ENCODE data around the gene SUSD4. TPM values are rescaled to one million over a fixed set of nuclear protein-coding genes. Genes with fewer than 3 reads are reported as not detected.
A peak's percentile ranks its signal among the peaks of the same experiment; 100 is the strongest.

The SUSD4 gene
- total RNA-seq, 1 donor from 2014 or later: 2.0 TPM

GRCh38 chr1:223363057-223363855 is 720 bp downstream of the SUSD4 start:
- peak; percentile 80 for DNase-seq (ENCODE audit: low read depth)

DNA sequence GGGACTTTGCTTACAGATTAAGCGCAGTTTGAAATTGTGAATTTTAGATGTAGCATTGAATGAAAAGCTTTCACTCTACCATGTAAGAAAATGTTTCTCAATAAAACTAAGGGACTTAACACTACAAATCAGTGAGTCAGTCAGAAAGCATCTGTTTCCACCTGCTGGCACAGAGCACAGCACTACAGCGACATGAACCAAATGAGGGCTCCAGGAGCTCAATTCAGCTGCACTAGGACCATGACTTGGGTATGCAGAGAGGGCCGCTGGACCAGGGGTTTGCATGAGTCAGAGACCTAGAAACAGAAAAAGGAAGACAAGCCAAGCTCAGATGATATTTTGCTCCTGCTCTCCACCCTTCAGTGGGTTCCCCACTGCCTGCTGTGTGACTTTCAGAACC is 5.2 kb downstream of the SUSD4 start:
- DNase-seq (ENCODE audit: low read depth): no peak

- DNase-seq (ENCODE audit: low read depth): no peak
Observed at GRCh38 chr1:223355699-223356098, 8.3 kb downstream of the SUSD4 start.

GRCh38 chr1:223353939-223354338 is 10.0 kb downstream of the SUSD4 start:
- no peak for DNase-seq (ENCODE audit: low read depth)

GRCh38 chr1:223352944-223353343 is 11.0 kb downstream of the SUSD4 start:
- DNase-seq (ENCODE audit: low read depth): no peak

GRCh38 chr1:223350361-223350908 is 13.5 kb downstream of the SUSD4 start:
- peak; percentile 37 for DNase-seq (ENCODE audit: low read depth)

DNA sequence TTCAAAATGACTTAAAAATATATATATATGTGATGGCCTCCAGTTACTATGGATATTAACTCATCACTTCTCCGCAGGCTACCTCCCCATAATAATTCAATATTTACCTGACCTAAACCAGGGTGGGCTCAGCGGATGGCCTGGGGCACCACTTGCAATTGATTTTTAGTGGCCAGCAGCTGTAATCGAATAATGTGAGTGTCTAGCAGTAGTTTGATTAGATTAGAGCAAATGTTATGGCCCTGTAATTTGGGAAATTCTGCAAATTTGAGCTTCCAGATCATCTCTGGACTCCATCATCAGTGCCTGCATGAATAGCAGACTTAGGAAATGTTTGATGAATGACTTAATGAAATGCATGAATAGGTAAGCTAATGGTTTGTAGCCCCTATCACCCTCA is 14.7 kb downstream of the SUSD4 start:
- no peak for DNase-seq (ENCODE audit: low read depth)

- no peak for DNase-seq (ENCODE audit: low read depth)
Observed at GRCh38 chr1:223348439-223348838, 15.5 kb downstream of the SUSD4 start.

DNA sequence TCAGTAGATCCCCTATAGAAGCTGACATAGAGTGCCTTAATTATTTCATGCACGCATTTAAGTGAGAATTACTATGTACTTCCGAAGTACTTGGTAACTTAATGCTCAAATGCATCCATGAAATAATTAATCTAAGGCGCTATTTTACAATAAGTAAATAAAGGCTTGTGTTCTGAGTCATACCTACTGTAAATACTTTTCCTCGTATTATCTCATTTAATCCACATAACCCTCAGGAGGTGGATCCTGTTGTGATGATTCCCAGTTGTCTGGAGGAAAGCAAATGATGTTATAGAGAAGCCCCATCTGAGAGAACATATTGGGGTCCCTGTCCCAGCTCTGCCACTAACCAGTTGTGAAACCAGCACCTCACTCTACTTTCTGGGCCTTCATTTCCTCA is 16.4 kb downstream of the SUSD4 start:
- no peak for DNase-seq (ENCODE audit: low read depth)

DNA sequence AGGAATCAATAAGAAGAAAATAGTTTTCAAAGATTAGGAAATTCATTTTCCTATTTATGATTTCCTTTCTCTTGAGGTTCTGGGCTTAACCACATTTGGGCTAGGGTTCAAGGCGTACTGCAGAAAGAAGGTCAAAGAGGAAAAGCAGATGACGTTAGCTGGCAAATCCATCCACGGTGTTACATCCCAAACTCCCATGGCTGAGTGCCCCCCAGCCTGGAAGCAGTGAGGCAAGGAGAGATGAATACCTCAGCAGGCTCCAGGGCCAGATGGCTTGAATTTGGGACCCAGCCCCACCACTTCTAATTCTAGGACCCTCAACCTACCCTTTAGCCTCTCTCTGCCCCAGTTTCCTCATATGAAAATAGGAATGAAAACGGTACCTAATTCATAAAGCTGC is 17.7 kb downstream of the SUSD4 start:
- no peak for DNase-seq (ENCODE audit: low read depth)

DNA sequence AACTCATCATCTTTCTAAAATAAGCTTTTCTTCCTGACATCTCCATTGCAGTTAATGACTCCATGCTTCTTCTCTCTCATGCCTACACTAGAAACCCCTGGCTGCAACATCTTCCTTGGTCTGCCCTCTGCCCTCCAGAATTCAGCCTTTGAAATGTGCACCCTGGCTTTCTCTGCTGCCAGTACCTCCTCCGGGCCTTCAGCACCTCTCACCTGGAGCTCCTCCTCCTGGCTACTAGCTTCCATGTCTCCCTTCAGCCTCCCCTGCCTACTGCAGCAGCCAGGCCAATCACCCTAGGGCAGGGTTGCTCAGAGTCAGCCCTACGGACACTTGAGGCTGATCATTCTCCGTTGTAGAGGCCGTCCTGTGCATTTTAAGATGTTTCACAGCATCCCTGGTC is 18.3 kb downstream of the SUSD4 start:
- no peak for DNase-seq (ENCODE audit: low read depth)

DNA sequence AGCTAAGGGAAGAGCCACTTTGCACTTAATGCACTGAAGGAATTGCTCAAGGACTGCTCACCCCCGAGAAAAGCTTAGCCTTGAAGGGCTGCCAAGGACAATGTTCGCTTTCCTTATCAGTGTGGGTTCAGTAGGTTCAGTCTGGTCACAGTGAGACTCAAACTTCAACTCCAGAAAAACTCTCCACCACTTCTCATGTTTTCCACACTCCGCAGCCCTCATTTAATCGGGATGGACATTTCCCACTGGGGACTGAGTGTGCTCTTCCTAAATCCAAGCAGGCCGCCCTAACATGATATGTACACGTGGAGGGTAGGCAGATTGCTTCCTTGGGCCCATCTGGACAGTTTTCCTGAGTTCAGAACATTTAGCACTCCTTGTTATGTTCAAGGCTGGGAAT is 19.5 kb downstream of the SUSD4 start:
- no peak for DNase-seq (ENCODE audit: low read depth)

DNA sequence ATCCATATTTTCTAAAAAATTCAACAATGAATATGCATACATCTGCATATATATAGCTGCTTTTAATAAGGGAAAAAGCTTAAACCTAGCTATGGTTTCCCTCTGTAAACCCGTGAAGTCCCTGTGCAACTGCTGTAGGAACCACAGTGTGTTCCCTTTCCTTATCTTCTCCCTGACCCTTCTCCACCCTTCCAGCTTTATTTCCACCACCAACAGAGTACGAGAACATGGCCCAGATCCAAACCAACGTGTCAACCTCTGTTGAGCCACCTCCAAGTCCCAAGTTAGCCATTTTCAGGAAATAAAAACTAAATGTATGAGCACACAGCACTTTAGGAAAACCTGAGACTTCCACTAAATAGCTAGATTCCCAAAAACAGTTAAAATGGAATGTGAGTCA is 20.3 kb downstream of the SUSD4 start:
- no peak for DNase-seq (ENCODE audit: low read depth)

- peak; percentile 83 for DNase-seq (ENCODE audit: low read depth)
Observed at GRCh38 chr1:223341121-223341520, 22.9 kb downstream of the SUSD4 start.

GRCh38 chr1:223340637-223341036 is 23.3 kb downstream of the SUSD4 start:
- DNase-seq (ENCODE audit: low read depth): no peak

DNA sequence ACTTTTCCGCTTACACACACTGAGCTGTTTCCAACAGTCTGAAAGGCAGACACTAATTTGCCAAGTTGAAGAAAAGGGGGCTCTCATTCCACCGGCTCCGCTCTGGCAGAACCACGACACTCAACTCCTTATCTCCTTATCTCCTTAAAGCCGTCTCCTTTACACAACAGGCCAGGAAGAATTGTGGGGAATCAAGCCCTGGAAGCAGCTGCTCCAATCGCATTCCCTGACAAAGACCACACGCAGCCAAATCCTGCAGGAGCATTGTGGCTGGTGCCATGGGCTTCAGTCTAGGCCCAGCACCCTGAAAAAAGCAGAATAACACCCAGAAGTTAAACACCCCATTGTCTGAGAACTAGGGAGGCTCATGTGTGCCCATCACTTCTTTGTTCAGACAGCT is 24.1 kb downstream of the SUSD4 start:
- DNase-seq (ENCODE audit: low read depth): no peak

DNA sequence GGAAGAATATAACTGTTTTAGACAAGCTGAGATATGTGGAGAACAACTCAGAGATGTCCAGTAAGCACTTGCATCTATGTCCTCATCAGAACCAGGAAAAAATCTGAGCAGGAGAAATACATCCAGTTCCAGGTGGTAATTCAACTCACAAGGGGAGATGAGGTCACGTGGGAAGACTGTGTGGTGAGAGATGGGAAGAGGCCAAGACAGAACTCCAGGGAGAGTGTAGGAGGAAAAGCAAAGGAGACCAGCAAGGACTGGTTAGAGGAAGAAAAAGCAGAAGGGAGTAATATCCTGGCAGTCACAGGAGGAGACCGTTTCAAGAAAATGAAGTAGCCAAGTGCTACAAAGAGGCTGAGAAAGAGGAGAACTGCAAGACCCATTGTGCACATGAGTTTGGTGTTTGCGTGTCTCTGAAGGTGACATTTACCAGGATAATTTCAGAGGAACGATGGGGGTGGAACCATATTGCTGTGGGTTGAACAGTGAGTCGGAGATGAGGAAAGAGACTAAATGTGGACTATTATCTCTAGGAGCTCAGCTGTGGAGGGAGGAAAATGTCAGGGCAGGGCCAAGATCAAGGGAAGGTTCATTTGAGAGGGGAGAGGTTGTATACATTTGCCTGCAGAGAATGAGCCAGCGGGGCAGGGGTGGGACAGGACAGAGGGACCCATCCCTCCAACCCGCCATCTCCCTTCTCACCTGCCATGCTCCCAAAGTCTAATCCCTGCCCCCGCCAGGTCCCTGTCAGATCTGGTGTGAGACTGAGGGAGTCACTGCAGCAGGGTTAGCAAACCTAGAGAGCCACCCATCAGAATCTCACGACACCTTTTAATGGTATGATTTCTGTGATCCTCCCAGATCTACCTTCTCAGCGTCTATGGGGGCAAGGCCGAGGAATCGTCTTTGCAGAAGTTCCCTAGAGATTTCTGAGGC is 24.9 kb downstream of the SUSD4 start:
- DNase-seq (ENCODE audit: low read depth): peak; percentile 35

GRCh38 chr1:223337174-223337869 is 26.7 kb downstream of the SUSD4 start:
- DNase-seq (ENCODE audit: low read depth): no peak

DNA sequence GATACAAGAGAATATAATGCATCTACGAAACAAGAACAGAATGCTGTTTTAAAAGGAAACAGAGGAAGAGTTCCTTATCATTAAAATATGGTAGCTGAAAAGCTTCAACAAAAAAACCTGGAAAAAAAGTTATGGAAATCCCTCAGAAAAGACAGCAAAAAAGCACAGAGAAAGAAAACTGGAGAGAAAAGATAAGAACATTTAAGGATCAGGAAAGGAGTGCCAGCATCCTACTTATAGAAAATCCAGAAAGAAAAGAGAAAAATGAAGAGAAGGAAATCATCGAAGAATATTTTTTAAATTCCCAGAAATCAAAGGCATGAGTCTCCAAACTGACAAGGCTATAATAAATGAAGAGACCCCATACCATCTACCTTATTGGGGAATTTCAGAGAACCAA is 29.8 kb downstream of the SUSD4 start:
- DNase-seq (ENCODE audit: low read depth): no peak

GRCh38 chr1:223332997-223333396 is 31.0 kb downstream of the SUSD4 start:
- no peak for DNase-seq (ENCODE audit: low read depth)

DNA sequence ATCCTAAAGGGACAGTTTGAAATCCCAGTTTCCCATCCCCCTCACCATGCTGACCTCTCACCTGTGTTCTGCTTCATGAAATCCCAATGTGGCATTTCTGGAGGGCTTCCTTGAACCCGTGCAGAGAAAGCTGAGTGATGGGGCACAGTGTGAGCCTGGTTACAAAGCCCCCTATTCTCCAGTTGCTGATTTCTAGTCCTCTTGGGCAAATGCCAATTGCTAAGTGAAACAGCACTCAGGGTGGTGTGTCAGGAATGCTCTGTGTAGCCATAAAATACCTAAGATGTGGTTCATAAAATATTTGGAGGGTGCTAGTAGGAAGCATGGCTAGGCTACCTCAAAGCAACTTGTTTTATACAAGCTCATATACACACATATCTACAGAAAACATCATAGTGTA is 32.0 kb downstream of the SUSD4 start:
- DNase-seq (ENCODE audit: low read depth): peak; percentile 19

All from myocyte (in vitro differentiated cells).